AG04450 (cell line): Measurements from ENCODE around the gene BAZ2B. TPM values are rescaled to one million over a fixed set of nuclear protein-coding genes. Genes with fewer than 3 reads are reported as not detected.

ENCODE experiments used
- CTCF ChIA-PET: fragments of 300-600, 350-600 bp; formaldehyde crosslinking; extraction: SDS; loops from one replicate; lab custom pipeline; 2022; ENCODE audit warnings: antibody characterized with exemption, inconsistent platforms; lab: Charles Lee
- POLR2A ChIA-PET: fragments of 350-600 bp; formaldehyde crosslinking; extraction: SDS; loops from one replicate; lab custom pipeline; 2021; ENCODE audit warnings: antibody characterized with exemption, inconsistent platforms; lab: Yijun Ruan, JAX
- DNase-seq: peaks from one replicate; pipeline ENCODE4 v3.0.0-alpha.2; 2011; ENCODE audit warnings: low read depth, low spot score
- H3K27ac ChIP-seq: one replicate; pipeline ENCODE4 v1.5.1; 2012; ENCODE audit warnings: low read depth, low read length, control low read depth
- H3K27me3 ChIP-seq: one replicate; pipeline ENCODE4 v1.6.0; 2012; ENCODE audit warnings: low read length; ENCODE audit not compliant: control insufficient read depth, insufficient read depth
- H3K4me3 ChIP-seq: 2 replicates; pipeline ENCODE4 v1.5.1; 2011; ENCODE audit warnings: mild to moderate bottlenecking, low read depth, low read length, control low read depth
- H3K9me3 ChIP-seq: 2 replicates; pipeline ENCODE4 v1.5.1; 2012; ENCODE audit warnings: low read length; ENCODE audit not compliant: control insufficient read depth, insufficient read depth
- CTCF ChIP-seq: IDR thresholded peaks from 2 replicates; pipeline ENCODE4 v1.5.1; 2011; ENCODE audit warnings: low read depth, low read length, control low read depth, inconsistent platforms
- polyA plus RNA-seq: library from polyadenylated mRNA; depleted of rRNA; stranded (reverse); fragments of >200 nt; gene quantifications from 2 replicates; pipeline ENCODE4 v1.2.3, GENCODE V29; 2011

BAZ2B gene
- polyA plus RNA-seq, 1 experiment: 44.7 TPM

GRCh38 chr2:159484532-159484931 lies 131.8 kb downstream of the BAZ2B start:
- ChIA-PET CTCF (no interaction called here), POLR2A (no interaction called here)
- Histone ChIP-seq H3K4me3 (no peak overlapping the region), H3K9me3 (no peaks in the 10 kb centered on the region), H3K27ac (no peak overlapping the region), H3K27me3 (no peaks in the 10 kb centered on the region)
- no peak for DNase-seq
- no peak for TF ChIP-seq CTCF

DNA sequence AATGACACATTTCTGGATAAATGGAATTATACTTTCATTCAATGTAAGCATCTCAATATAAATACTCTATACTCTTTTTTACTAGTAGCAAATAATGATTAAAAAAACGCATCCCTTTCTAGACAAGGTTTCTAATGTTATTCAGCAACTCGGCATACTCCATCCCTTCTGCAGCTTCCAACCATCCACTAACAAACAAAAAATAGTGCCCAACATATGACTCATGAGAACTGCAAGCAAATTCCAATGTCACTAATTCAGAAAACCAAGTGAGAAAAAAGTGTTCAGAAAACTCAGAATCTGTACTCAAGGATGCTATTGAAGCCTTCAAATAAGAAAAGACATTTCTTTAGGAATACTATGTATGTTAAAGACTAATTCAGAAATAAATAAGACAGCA lies 140.0 kb downstream of the BAZ2B start:
- no peak for DNase-seq
- POLR2A ChIA-PET: no interaction called here
- no peak overlapping the region for H3K27ac ChIP-seq
- H3K4me3 ChIP-seq: no peak overlapping the region
- CTCF ChIA-PET: no interaction called here
- H3K9me3 ChIP-seq: no peaks in the 10 kb centered on the region
- no peaks in the 10 kb centered on the region for H3K27me3 ChIP-seq
- no peak for TF ChIP-seq CTCF

DNA sequence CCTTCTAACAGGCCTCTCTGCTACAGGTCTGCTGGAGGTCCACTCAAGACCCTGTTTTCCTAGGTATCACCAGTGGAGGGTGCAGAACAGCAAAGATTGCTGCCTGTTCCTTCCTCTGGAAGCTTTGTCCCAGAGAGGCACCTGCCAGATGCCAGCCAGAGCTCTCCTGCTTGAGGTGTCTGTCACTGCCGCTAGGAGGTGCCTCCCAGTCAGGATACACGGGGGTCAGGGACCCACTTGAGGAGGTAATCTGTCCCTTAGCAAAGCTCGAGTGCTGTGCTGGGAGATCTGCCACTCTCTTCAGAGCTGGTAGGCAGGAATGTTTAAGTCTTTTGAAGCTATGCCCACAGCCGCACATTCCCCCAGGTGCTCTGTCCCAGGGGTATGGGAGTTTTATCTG lies 140.6 kb downstream of the BAZ2B start:
- no peak overlapping the region for H3K4me3 ChIP-seq
- TF ChIP-seq CTCF: no peak
- H3K27me3 ChIP-seq: no peaks in the 10 kb centered on the region
- no peaks in the 10 kb centered on the region for H3K9me3 ChIP-seq
- no peak overlapping the region for H3K27ac ChIP-seq
- DNase-seq: no peak
- CTCF ChIA-PET: no interaction called here
- POLR2A ChIA-PET: no interaction called here

DNA sequence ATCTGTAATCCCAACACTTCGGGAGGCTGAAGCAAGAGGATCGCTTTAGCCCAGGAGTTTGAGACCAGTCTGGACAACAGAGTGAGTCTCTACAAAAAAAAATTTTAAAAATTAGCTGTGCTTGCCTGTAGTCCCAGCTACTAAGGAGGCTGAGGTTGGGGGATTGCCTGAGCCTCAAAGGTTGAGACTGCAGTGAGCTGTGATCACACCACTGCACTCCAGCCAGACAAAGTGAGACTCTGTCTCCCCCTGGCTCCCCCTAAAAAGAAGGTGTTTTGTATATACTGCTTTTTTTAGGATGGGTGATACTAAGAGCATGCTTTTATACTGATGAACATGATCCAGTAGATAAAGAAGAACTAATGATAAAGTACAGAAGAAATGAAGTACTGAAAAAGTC lies 145.0 kb downstream of the BAZ2B start:
- Histone ChIP-seq H3K27me3 (no peaks in the 10 kb centered on the region), H3K4me3 (no peak overlapping the region), H3K9me3 (peaks cover 4% of the 10 kb centered on the region), H3K27ac (no peak overlapping the region)
- ChIA-PET POLR2A (interaction anchor here (0.6 to 0.7 kb wide), 2 partner anchors 85 to 256 kb away, joined by 3 to 4 read pairs; no protein-coding TSS in a partner anchor), CTCF (no interaction called here)
- TF ChIP-seq CTCF: no peak
- DNase-seq: no peak

DNA sequence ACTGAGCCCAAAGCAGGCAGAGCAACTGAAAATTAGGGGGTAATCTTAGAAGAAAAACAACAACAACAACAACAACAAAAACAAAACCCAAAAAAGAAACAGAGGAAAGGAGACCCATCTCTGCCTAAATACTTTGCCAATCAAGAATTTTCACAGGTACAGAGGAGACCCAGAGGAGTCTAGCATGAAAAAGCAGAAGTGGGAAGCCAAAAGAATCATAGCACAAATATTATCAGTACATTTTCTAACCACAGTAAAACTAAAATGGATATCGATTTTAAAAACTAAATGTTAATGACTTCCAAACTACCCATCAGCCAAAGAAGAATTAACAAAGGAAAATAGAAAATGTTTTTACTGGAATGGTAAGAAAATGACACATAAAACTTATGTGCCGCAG lies 148.1 kb downstream of the BAZ2B start:
- peaks cover 4% of the 10 kb centered on the region for H3K9me3 ChIP-seq
- no peak for TF ChIP-seq CTCF
- H3K27me3 ChIP-seq: no peaks in the 10 kb centered on the region
- ChIA-PET CTCF (no interaction called here), POLR2A (no interaction called here)
- H3K27ac ChIP-seq: no peak overlapping the region
- no peak overlapping the region for H3K4me3 ChIP-seq
- no peak for DNase-seq
